SJCRH30 (cell line): Measurements from ENCODE around the gene ZSCAN22. TPM values are rescaled to one million over a fixed set of nuclear protein-coding genes. Genes with fewer than 3 reads are reported as not detected.
A peak's percentile ranks its signal among the peaks of the same experiment; 100 is the strongest.
"Not testable (repeated sequence)": the region's sequence is repeated elsewhere in the genome, so short reads cannot be mapped to it uniquely, and the experiment has no call there.

Experiments
- DNase-seq, 2 experiments: peaks; one replicate each; pipeline ENCODE4 v3.0.0-alpha.2; 2015 to 2020
- H3K27ac ChIP-seq: fragments of 250-450 bp; sonication (Bioruptor Pico); 2 replicates; pipeline ENCODE4 v1.5.1; 2020; ENCODE audit warnings: mild to moderate bottlenecking, moderate library complexity
- H3K27me3 ChIP-seq: fragments of 250-450 bp; sonication (Bioruptor Pico); 2 replicates; pipeline ENCODE4 v1.5.1; 2020; ENCODE audit warnings: mild to moderate bottlenecking, moderate library complexity
- H3K36me3 ChIP-seq: fragments of 250-450 bp; sonication (Bioruptor Pico); 2 replicates; pipeline ENCODE4 v1.5.1; 2020; ENCODE audit warnings: mild to moderate bottlenecking, moderate library complexity
- H3K4me1 ChIP-seq: fragments of 250-450 bp; sonication (Bioruptor Pico); 2 replicates; pipeline ENCODE4 v1.5.1; 2020; ENCODE audit warnings: mild to moderate bottlenecking, moderate library complexity
- H3K4me3 ChIP-seq: fragments of 250-450 bp; sonication (Bioruptor Pico); 2 replicates; pipeline ENCODE4 v1.5.1; 2020; ENCODE audit warnings: mild to moderate bottlenecking, moderate library complexity
- H3K9me3 ChIP-seq: fragments of 250-450 bp; sonication (Bioruptor Pico); replicated peaks from 2 replicates; pipeline ENCODE4 v1.5.1; 2020; ENCODE audit warnings: mild to moderate bottlenecking, moderate library complexity
- total RNA-seq: library from RNA; depleted of rRNA; stranded (reverse); fragments of >200 nt; shearing (Covaris generic); gene quantifications from 2 replicates; pipeline ENCODE4 v1.2.3, GENCODE V29; 2014

The ZSCAN22 gene
- total RNA-seq, 1 experiment from 2014 or later, result 5.0 TPM

- no peak for DNase-seq
- Histone ChIP-seq H3K4me1 (no peaks in the 10 kb centered on the region), H3K36me3 (peaks cover 21% of the 10 kb centered on the region), H3K27me3 (no peaks in the 10 kb centered on the region), H3K4me3 (no peak overlapping the region), H3K9me3 (no peaks in the 10 kb centered on the region), H3K27ac (no peak overlapping the region)
Measured at GRCh38 chr19:58334691-58335249, 8.0 kb downstream of the ZSCAN22 start.

GRCh38 chr19:58335630-58336029 is 8.8 kb downstream of the ZSCAN22 start:
- Histone ChIP-seq H3K27me3 (no peaks in the 10 kb centered on the region), H3K4me3 (no peak overlapping the region), H3K9me3 (no peaks in the 10 kb centered on the region), H3K36me3 (peaks cover 21% of the 10 kb centered on the region), H3K4me1 (no peaks in the 10 kb centered on the region), H3K27ac (no peak overlapping the region)
- no peak for DNase-seq

- DNase-seq, result no peak
- H3K27ac ChIP-seq, result no peak overlapping the region
- no peak overlapping the region for H3K4me3 ChIP-seq
- H3K36me3 ChIP-seq, result peaks cover 21% of the 10 kb centered on the region
- H3K27me3 ChIP-seq, result no peaks in the 10 kb centered on the region
- no peaks in the 10 kb centered on the region for H3K9me3 ChIP-seq
- no peaks in the 10 kb centered on the region for H3K4me1 ChIP-seq
Measured at GRCh38 chr19:58336216-58336615, 9.4 kb downstream of the ZSCAN22 start.

- no peak overlapping the region for H3K4me3 ChIP-seq
- no peaks in the 10 kb centered on the region for H3K4me1 ChIP-seq
- H3K9me3 ChIP-seq, result no peaks in the 10 kb centered on the region
- H3K27ac ChIP-seq, result no peak overlapping the region
- no peaks in the 10 kb centered on the region for H3K27me3 ChIP-seq
- H3K36me3 ChIP-seq, result peaks cover 21% of the 10 kb centered on the region
- DNase-seq, result no peak
Measured at GRCh38 chr19:58336820-58337219, 10.0 kb downstream of the ZSCAN22 start.

- no peaks in the 10 kb centered on the region for H3K27me3 ChIP-seq
- no peak overlapping the region for H3K27ac ChIP-seq
- H3K4me1 ChIP-seq, result no peaks in the 10 kb centered on the region
- no peak for DNase-seq
- H3K36me3 ChIP-seq, result peaks cover 21% of the 10 kb centered on the region
- H3K9me3 ChIP-seq, result no peaks in the 10 kb centered on the region
- no peak overlapping the region for H3K4me3 ChIP-seq
Measured at GRCh38 chr19:58338336-58338735, 11.5 kb downstream of the ZSCAN22 start.

- H3K9me3 ChIP-seq, result no peaks in the 10 kb centered on the region
- no peaks in the 10 kb centered on the region for H3K4me1 ChIP-seq
- peaks cover 21% of the 10 kb centered on the region for H3K36me3 ChIP-seq
- DNase-seq, result no peak
- H3K27ac ChIP-seq, result no peak overlapping the region
- H3K4me3 ChIP-seq, result no peak overlapping the region
- no peaks in the 10 kb centered on the region for H3K27me3 ChIP-seq
Measured at GRCh38 chr19:58338825-58339558, 12.2 kb downstream of the ZSCAN22 start.

GRCh38 chr19:58345558-58345957 is 18.8 kb downstream of the ZSCAN22 start:
- Histone ChIP-seq H3K36me3 (no peaks in the 10 kb centered on the region), H3K4me1 (peaks cover 2% of the 10 kb centered on the region; the same call in 1 of the 2 replicates), H3K4me3 (no peak overlapping the region), H3K9me3 (no peaks in the 10 kb centered on the region), H3K27ac (no peak overlapping the region), H3K27me3 (no peaks in the 10 kb centered on the region)
- DNase-seq, result no peak

- no peak overlapping the region; the same call in 1 of the 2 replicates for H3K27ac ChIP-seq
- H3K27me3 ChIP-seq, result no peaks in the 10 kb centered on the region
- no peaks in the 10 kb centered on the region for H3K36me3 ChIP-seq
- H3K4me1 ChIP-seq, result peaks cover 2% of the 10 kb centered on the region; the same call in 1 of the 2 replicates
- peak; percentile 71 to 82 for DNase-seq
- H3K9me3 ChIP-seq, result no peaks in the 10 kb centered on the region
- H3K4me3 ChIP-seq, result peak overlapping the region; percentile 69
Measured at GRCh38 chr19:58346961-58347929, 20.5 kb downstream of the ZSCAN22 start.

GRCh38 chr19:58348080-58348479 is 21.3 kb downstream of the ZSCAN22 start:
- not testable (repeated sequence) for H3K27ac ChIP-seq, DNase-seq, H3K27me3 ChIP-seq, H3K36me3 ChIP-seq, H3K9me3 ChIP-seq, H3K4me1 ChIP-seq
- H3K4me3 ChIP-seq, result peak overlapping the region; percentile 69

GRCh38 chr19:58349590-58349989 is 22.8 kb downstream of the ZSCAN22 start:
- Histone ChIP-seq H3K4me3 (no peak overlapping the region), H3K36me3 (no peaks in the 10 kb centered on the region), H3K4me1 (peaks cover 2% of the 10 kb centered on the region; the same call in 1 of the 2 replicates), H3K27ac (no peak overlapping the region), H3K9me3 (no peaks in the 10 kb centered on the region), H3K27me3 (no peaks in the 10 kb centered on the region)
- no peak for DNase-seq

GRCh38 chr19:58350001-58350861 is 23.4 kb downstream of the ZSCAN22 start:
- no peaks in the 10 kb centered on the region for H3K9me3 ChIP-seq
- DNase-seq, result no peak
- no peak overlapping the region for H3K4me3 ChIP-seq
- H3K27ac ChIP-seq, result no peak overlapping the region
- no peaks in the 10 kb centered on the region for H3K27me3 ChIP-seq
- no peaks in the 10 kb centered on the region for H3K36me3 ChIP-seq
- peaks cover 2% of the 10 kb centered on the region; the same call in 1 of the 2 replicates for H3K4me1 ChIP-seq

GRCh38 chr19:58350871-58351557 is 24.2 kb downstream of the ZSCAN22 start:
- DNase-seq, result no peak
- no peaks in the 10 kb centered on the region for H3K36me3 ChIP-seq
- H3K27me3 ChIP-seq, result no peaks in the 10 kb centered on the region
- no peak overlapping the region for H3K4me3 ChIP-seq
- H3K4me1 ChIP-seq, result peaks cover 2% of the 10 kb centered on the region; the same call in 1 of the 2 replicates
- H3K27ac ChIP-seq, result no peak overlapping the region
- H3K9me3 ChIP-seq, result no peaks in the 10 kb centered on the region

- H3K27ac ChIP-seq, result no peak overlapping the region
- no peaks in the 10 kb centered on the region for H3K27me3 ChIP-seq
- no peaks in the 10 kb centered on the region for H3K36me3 ChIP-seq
- H3K4me1 ChIP-seq, result peaks cover 2% of the 10 kb centered on the region; the same call in 1 of the 2 replicates
- H3K9me3 ChIP-seq, result no peaks in the 10 kb centered on the region
- H3K4me3 ChIP-seq, result no peak overlapping the region
- no peak for DNase-seq
Measured at GRCh38 chr19:58351558-58351878, 24.7 kb downstream of the ZSCAN22 start.
